HG03108 (cell line): Measurements from ENCODE around the gene ESPN.
"Not testable (repeated sequence)": the region's sequence is repeated elsewhere in the genome, so short reads cannot be mapped to it uniquely, and the experiment has no call there.

ENCODE experiments used
- ATAC-seq: cut with Tn5 transposase; IDR thresholded peaks from one replicate; pipeline ENCODE4 v1.9.1; 2021; ENCODE audit warnings: moderate library complexity; ENCODE audit not compliant: unreplicated experiment

ESPN gene, protein sequence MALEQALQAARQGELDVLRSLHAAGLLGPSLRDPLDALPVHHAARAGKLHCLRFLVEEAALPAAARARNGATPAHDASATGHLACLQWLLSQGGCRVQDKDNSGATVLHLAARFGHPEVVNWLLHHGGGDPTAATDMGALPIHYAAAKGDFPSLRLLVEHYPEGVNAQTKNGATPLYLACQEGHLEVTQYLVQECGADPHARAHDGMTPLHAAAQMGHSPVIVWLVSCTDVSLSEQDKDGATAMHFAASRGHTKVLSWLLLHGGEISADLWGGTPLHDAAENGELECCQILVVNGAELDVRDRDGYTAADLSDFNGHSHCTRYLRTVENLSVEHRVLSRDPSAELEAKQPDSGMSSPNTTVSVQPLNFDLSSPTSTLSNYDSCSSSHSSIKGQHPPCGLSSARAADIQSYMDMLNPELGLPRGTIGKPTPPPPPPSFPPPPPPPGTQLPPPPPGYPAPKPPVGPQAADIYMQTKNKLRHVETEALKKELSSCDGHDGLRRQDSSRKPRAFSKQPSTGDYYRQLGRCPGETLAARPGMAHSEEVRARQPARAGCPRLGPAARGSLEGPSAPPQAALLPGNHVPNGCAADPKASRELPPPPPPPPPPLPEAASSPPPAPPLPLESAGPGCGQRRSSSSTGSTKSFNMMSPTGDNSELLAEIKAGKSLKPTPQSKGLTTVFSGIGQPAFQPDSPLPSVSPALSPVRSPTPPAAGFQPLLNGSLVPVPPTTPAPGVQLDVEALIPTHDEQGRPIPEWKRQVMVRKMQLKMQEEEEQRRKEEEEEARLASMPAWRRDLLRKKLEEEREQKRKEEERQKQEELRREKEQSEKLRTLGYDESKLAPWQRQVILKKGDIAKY

DNA sequence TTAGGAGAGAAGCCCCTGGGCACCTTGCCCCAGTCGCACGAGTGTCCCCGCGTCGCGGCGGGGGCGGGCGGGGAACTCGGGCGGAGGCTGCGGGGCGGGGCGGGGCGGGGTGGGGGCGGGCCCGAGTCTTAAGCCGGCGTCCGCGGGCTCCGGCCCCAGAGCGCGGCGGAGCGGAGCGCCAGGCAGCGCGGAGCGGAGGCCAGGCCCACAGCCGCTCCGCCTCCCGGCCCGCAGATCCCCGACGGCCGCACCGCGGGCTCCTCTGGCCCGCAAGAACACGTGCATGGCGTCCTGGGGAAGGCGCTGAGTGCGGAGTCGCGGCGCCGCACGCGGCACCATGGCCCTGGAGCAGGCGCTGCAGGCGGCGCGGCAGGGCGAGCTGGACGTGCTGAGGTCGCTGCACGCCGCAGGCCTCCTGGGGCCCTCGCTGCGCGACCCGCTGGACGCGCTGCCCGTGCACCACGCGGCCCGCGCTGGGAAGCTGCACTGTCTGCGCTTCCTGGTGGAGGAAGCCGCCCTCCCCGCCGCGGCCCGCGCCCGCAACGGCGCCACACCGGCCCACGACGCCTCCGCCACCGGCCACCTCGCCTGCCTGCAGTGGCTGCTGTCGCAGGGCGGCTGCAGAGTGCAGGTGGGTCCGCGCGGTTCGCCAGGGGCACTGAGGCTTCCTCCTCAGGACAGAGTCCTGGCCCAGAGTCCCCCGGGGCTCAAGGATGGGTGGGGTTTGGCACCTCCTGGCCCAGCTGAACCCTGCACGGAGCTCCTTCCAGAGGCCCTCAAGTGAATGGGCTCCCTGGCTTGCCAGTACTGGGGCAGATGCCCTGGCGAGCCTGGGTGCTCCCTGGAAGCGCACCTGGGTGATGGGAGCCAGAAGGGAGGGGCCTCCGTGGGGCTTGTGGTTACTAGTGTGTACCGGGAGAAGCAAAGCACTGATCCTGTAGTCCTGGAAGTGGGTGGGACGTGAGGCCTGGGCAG is at the start of gene ESPN:
Gene ESPN (plus strand): TSS at position 158 of the 975 bp plus-strand sequence. CDS start 180 bp downstream, at position 338.
- no peak for ATAC-seq

- no peak for ATAC-seq
Measured at GRCh38 chr1:6378096-6378746, 46.4 kb upstream of the ESPN start.

GRCh38 chr1:6380037-6380436 is 44.5 kb upstream of the ESPN start:
- no peak for ATAC-seq

GRCh38 chr1:6384135-6384534 is 40.4 kb upstream of the ESPN start:
- no peak for ATAC-seq

DNA sequence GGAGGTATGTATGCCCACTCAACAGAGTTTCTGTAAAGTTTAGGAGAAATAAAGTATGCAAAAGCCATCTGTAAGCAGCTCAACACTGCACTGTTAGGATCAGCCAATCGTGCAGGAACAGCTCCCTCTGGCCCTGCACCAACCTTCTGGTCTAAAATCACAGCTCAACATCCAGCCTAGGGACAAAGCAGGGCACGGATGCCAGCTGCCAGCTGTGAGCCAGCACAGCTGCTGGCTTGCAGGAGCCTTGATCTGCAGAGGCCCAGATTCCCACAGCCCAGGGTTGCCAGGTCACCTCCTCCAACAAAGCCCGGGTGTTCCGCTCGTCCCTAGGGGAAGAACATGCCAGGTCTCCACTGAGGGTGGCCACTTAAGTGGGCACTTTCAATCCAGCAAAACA is 39.6 kb upstream of the ESPN start:
- no peak for ATAC-seq

GRCh38 chr1:6385488-6386191 is 38.9 kb upstream of the ESPN start:
- ATAC-seq: no peak

DNA sequence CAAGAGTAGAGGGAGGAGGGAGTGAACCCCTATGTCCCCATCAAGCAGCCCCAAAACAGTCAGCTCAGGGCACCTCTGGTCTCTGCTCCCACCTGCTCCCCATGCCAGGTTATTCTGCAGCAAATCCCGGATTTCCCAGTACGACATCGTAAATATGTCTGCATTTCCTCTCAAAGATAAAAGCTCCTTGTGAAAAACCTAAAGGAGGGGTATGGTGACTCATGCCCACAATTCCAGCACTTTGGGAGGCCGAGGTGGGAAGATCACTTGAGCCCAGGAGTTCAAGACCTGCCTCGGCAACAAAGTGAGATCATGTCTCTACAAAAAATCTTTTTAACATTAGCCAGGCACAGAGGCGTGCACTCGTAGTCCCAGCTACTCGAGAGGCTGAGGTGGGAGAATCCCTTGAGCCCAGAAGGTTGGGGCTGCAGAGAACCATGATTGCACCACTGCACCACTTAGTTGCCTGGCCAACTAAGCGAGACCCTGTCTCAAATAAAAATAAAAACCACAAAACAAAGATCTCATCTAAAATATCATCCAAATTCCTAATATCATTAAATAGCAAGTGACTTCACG is 38.1 kb upstream of the ESPN start:
- no peak for ATAC-seq

- ATAC-seq: no peak
Measured at GRCh38 chr1:6389971-6390370, 34.6 kb upstream of the ESPN start.

DNA sequence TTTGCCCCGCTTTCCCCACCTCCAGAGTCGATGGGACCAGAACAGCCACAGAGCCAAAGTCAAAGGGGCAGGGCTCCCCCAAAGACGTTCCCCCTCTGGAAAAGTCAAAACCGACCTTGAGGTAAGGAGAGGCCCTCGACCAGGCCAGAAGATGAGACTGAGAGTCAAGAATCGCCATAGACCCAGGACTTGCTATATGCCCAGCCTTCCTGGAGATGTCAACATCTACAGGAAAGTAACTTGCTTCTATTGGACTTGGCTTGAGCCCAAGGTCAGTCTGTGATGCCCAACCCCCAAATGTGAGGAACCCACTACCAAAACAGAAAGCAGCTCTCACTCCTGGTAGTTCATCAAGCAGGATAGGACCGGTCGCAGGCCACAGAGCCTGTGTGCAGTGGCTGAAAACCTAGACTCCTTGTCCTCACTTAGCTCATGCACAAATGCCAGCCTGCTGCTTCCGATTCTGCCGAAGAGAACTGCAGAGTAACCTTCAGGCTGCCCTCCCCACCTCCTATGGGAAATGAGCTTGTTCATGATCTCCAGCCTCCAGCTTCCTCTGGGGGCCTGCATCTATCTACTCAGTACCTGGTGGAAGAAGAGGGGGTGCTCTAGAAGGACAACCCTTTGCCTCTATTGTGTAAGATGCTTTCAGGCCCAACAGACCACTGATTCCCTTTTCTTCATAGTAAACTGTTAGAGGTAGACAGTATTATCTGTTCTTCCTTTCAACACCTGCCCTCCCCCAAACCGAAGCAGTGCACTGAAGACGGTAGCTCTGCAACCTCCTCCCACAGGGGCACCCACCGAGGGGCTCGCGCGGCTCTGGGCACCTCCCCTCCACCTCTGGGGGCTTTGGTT is 32.4 kb upstream of the ESPN start:
- no peak for ATAC-seq

- no peak for ATAC-seq
Measured at GRCh38 chr1:6392809-6393399, 31.7 kb upstream of the ESPN start.

DNA sequence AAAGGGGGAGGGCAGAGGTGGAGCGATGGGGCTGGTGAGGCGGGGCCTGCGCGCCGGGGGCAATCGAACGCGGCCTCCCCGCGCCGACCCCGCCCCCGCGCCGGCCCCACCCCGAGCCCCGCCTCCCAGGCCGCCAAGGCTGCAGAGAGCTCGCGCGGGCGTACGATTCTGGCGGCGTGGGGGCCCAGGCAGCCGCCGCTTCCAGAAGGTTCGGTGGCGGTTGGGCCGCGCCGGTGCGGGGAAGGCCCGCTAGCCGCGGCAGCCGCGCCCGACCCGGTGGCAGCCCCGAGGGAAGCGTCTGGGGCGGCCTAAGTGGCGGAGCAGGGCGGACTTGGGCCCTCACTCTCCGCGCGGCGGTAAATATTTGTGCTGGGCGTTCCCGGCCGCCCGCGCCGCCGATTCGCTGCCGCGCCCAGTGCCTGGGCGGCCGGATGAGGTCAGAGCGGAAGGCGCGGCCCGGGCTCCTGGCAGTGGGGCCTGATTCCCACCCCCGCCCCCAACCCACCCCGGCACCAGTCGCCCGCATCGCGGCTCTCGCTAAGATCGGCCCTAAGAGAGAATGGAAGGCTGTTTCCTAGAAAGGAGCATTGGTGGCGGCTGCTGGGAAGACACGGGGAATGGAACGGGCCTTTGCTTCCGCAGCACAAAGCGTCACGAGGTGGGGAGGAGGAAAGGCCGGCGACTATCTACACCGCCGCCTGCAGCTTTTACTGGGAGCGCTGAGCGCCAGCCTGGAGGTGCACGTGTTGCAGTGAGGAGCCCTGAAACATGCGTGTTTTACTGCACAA is 31.0 kb upstream of the ESPN start, which contains the start of gene ACOT7:
Gene ACOT7 (minus strand): TSS at position 368 of the 788 bp plus-strand sequence. CDS start 368 bp downstream, outside the sequence.
- peak; percentile 85 for ATAC-seq

GRCh38 chr1:6395130-6395529 is 29.4 kb upstream of the ESPN start:
- ATAC-seq: not testable (repeated sequence)

GRCh38 chr1:6395781-6396244 is 28.8 kb upstream of the ESPN start:
- ATAC-seq: not testable (repeated sequence)

DNA sequence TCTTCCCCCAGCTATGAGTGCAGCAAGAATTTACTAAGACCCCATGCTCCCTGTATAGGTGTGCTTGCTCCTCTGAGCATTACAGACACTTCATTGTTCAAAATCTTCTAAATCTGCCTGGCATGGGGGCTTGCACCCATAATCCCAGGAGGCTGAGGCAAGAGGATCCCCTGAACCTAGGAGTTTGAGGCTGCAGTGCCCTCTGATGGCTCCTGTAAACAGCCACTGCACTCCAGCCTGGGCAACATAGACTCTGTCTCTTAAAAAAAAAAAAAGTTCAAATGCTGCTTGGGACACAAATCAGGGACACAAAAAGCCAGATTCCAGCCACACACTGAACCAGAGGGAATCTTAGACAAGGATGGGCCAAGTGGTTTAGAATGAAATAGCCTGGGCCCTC is 27.6 kb upstream of the ESPN start:
- no peak for ATAC-seq

GRCh38 chr1:6397844-6398441 is 26.6 kb upstream of the ESPN start:
- no peak for ATAC-seq

DNA sequence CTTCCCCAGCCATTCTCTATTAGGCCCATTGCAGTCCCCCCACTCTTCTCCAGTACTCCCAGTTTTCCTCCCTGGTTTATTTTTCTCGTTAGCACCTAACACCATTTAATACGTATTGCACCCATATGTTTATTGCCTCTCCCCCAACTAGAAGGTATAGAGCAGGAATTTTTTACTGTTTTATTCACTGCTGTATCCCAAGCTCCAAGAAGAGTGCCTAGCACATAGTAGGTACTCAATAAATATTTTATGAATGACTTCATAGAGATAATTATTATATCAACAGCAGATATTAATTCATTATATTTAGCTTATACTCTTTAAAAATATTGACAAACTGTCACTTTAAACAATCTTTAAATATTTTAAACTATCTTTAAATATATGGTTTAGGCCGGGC is 25.3 kb upstream of the ESPN start:
- no peak for ATAC-seq

- ATAC-seq: no peak
Measured at GRCh38 chr1:6401673-6402072, 22.9 kb upstream of the ESPN start.
